ENCODE results near the gene ZNF608. TPM values are rescaled to one million over a fixed set of nuclear protein-coding genes. Genes with fewer than 3 reads are reported as not detected.

ZNF608 gene, protein sequence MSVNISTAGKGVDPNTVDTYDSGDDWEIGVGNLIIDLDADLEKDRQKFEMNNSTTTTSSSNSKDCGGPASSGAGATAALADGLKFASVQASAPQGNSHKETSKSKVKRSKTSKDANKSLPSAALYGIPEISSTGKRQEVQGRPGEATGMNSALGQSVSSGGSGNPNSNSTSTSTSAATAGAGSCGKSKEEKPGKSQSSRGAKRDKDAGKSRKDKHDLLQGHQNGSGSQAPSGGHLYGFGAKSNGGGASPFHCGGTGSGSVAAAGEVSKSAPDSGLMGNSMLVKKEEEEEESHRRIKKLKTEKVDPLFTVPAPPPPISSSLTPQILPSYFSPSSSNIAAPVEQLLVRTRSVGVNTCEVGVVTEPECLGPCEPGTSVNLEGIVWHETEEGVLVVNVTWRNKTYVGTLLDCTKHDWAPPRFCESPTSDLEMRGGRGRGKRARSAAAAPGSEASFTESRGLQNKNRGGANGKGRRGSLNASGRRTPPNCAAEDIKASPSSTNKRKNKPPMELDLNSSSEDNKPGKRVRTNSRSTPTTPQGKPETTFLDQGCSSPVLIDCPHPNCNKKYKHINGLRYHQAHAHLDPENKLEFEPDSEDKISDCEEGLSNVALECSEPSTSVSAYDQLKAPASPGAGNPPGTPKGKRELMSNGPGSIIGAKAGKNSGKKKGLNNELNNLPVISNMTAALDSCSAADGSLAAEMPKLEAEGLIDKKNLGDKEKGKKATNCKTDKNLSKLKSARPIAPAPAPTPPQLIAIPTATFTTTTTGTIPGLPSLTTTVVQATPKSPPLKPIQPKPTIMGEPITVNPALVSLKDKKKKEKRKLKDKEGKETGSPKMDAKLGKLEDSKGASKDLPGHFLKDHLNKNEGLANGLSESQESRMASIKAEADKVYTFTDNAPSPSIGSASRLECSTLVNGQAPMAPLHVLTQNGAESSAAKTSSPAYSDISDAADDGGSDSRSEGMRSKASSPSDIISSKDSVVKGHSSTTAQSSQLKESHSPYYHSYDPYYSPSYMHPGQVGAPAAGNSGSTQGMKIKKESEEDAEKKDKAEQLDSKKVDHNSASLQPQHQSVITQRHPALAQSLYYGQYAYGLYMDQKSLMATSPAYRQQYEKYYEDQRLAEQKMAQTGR (N-terminal part only)
- 10 to 100 TPM; 17.5 to 30.4 (median 24.2) TPM for polyA plus RNA-seq (ENCODE audit: insufficient read length in 10 of 10)
- long read RNA-seq, donor 1, partial matches to known transcripts: 0 of 1 reads
- long read RNA-seq, donor 1, other reads (novel, unspliced or antisense): 0 of 1 reads
- long read RNA-seq, donor 2: 0 reads
- long read RNA-seq, donor 3: 0 reads
- long read RNA-seq, donor 4, partial matches to known transcripts: 0 of 1 reads
- long read RNA-seq, donor 4, other reads (novel, unspliced or antisense): 0 of 1 reads
- long read RNA-seq, donor 5, partial matches to known transcripts: 0 of 1 reads
- long read RNA-seq, donor 5, other reads (novel, unspliced or antisense): 0 of 1 reads
- long read RNA-seq, donor 6, partial matches to known transcripts: 9 of 11 reads
- long read RNA-seq, donor 6, other reads (novel, unspliced or antisense): 0 of 11 reads
- long read RNA-seq, donor 7, partial matches to known transcripts: 5 of 5 reads
- long read RNA-seq, donor 7, other reads (novel, unspliced or antisense): 0 of 5 reads
- long read RNA-seq, donor 8, partial matches to known transcripts: 0 of 1 reads
- long read RNA-seq, donor 8, other reads (novel, unspliced or antisense): 0 of 1 reads
- long read RNA-seq, donor 9: 0 reads

DNA sequence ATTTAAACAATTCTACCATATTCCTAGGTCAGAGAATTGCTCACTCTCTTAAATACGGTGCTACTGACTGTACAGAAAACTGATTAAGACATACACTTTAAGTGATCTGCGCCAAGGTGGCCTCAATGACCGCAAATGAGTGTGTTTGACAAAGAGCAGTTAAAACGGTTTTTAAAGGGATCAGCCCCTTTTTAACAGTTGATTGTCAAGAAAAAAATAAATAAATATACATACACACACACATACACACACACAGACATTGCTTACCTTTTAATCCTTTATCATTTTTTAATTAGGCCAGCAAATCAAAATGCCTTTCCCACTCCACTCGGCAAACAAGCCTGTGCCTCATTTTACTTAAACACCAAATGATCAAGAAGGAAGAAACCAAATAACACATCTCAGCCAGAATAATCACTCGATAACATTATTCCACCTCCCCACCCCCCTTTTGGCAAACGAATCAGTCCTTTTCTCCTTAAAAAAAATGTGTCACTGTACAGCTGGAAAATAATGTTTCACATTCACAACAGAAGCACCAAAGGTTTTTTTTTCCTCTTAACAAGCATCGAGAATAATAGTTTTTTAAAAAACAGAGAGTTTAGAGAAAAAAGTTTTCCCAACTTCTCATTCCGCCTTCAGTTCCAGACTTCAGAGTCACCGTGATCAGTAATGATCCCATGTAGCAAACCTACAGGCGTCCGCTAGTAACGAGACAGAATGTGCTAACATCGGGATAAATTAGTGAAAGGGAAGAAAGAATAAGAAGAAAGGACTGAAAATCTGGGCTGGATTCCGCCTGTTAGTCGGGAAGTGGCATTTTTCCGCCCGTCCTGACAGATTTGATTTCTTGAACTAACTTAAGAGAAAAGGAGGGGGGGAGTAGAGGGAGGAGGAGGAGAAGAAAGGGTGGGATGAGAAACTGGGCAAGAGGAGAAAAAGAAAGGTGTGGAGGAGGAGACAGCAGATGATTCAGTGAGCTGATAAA lies at the start of gene ZNF608:
Gene ZNF608, minus strand, starts transcription at position 712 of the 988 bp plus-strand sequence. CDS start 1,650 bp downstream, outside the sequence.
- peak; percentile 77 to 92 (median 81) for DNase-seq

DNA sequence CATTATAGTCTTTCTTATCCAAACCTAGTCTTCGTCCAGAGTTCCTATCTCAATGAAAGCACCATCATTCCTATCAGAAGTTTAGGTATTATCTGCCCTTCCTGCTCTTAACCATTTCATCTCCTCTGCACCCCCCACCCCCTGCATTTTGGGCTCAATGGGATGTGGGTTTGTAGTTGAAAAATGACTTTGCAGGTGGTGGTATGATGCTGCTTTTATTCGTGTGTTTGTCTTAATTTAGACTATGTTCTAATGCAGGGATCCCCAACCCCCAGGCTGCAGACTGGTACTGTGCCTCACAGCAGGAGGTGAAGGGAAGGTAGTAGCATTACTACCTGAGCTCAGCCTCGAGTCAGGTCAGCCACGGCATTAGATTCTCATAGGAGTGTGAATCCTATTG lies 49.4 kb upstream of the ZNF608 start:
- no peak for DNase-seq

DNA sequence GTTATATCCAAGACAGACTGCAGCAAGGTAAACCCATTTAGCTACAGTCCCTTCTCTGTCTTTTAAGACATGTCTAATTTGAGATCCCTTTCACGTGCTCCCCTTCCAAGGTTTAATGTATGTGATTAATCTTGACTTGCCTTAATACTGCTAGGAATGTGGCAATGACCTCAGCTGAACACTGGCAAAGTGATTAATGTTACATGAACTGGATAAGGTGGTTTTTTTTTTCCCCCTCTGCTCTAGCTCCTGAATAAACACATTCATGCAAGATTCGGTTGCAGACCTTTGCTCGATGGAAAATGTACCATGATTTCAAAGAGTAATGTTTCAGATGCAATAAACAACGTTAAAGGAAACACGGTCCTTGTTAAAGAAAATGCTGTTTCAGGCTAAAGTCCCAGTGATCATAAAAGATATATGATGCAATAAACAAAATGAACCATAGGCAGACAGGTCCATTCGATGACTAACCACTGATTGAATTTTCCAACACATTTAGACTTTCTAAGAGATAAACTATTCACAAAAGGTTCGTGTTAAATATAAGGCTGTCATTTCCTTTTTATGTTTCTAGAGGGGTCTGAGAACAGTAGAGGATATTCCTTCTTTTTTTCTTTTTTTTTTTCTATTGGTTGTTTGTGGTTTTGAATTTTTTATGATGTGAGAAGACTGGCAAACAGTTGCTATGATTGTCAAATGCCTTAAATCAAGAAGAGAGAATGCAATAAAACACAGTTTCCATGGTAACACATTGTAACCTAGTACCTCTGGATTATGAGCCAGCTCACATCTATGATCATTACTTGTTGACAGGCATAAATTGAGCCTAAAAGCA lies 44.7 kb upstream of the ZNF608 start:
- peak in 2 of 3 donors; percentile 21 to 27 for DNase-seq

DNA sequence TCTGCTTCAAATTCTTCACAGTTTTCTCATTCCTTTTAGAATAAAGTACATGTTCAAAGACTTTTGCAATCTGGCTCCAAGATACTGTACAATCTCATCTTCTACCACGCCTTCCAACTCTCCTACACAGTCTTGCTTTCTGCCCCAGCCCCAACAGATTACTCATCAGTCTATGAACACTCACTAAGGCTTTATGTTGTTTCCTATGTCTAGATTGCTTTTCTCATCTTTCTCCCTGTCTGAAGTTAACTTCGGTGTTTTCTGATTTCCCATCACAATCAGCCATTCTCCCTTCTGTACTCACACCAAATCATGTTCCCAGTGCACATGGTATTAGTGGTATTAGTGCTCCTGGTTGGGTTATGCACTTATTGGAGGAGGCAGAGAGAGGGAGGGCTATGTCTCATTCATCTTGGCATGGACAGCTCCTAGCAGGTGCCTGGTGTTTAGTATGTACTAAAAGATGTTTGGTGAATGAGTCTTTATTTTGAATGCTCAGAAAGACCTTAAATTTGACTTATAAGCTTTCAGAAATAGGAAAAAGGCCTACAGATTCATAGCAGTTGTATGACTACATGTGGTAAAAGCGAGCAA lies 44.0 kb upstream of the ZNF608 start:
- peak in 1 of 3 donors; percentile 12 for DNase-seq

DNA sequence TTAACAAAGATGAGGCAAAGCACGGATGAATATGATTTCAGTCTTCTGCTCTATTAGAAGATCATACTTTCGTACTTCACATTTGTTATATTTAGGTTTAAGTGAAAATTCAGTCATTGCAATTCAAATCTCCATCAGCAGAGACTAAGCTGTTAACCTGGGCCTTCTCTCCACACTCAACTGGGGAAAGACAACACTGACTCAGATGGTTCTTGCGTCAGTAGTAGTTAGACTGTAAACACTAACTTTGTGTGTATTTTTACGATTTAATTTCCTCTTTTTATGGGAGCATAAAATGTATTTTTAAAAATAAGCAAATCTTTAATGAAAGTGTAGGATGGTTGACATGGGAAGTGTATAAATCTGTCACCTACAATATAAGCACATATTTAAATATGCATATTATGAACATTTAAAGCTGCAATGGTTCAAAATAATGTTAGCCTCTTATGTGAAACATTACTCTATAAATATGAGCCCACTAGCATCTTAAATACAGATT lies 42.7 kb upstream of the ZNF608 start:
- no peak for DNase-seq

DNA sequence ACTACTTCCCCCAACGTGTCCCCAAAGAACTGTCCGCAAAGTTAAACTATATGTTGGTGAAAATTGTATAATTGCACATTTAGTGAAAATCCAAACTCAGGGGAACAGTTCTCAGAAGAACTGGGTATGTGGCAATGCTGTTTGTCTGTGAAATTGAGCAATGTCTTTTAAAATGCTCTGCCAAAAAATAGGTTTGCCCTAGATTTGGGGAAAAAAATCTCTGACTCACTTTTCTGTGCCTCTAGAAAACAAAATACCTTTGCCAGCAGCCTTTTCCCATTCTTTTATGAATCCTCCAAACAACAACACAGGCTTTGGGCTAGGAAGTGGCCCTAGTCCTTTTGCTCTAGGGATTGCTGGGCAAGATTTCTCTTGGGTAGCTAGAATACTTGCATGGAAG lies 37.4 kb upstream of the ZNF608 start:
- DNase-seq: no peak

DNA sequence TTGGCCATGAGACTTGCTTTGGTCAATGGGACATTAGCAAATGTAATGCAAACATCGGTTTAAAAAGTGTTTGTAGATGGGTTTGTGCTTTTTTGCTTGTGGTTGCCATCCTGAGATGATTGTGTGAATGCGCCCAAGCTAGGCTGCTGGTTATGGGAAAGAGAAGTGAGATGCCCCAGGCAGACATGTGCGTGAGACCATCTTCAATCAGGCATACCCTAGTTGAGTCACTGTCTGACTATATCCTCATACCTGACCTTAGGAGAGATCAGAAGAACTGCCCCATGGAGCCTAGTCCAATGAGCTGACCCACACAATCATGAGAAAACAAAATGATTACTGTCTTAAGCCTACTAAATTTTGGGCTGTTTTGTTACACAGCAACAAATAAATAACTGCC lies 36.8 kb upstream of the ZNF608 start:
- DNase-seq: no peak

DNA sequence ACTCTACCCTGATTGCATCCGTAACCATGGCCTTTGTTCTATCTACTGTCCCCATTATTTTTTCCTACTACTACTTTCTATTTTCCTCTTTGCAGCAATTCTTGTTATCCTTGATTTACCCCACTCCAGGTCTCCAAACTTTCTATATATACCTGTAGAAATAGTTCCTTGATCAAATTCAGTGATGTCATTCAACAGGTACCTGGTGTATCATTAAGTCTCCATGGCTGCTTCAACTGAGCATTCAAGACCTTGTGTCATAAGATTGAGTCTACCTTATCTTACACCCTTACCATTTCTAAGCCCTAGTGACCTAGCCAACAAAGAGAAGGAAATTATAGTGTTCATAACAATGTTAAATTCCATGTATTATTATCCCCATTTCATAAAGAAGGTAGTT lies 35.8 kb upstream of the ZNF608 start:
- no peak for DNase-seq

DNA sequence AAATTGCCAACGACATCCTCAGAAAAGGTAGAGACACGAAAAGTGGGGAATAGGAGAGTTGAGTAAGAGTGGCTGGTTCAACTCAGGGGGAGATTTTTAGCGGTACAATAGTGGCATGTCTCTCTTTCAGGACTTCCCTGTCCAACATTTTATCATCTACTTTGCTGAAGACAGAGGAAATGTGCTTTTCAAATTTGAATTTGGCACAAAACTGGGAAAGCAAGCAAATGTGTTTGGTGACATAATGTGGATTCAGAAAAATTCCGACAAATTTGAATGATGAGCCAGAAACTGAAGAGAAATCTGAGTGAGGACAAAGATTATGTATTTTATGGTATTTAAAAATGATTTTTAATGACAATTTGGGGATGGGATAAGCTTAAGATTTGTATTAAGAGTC lies 33.6 kb upstream of the ZNF608 start:
- no peak for DNase-seq

DNA sequence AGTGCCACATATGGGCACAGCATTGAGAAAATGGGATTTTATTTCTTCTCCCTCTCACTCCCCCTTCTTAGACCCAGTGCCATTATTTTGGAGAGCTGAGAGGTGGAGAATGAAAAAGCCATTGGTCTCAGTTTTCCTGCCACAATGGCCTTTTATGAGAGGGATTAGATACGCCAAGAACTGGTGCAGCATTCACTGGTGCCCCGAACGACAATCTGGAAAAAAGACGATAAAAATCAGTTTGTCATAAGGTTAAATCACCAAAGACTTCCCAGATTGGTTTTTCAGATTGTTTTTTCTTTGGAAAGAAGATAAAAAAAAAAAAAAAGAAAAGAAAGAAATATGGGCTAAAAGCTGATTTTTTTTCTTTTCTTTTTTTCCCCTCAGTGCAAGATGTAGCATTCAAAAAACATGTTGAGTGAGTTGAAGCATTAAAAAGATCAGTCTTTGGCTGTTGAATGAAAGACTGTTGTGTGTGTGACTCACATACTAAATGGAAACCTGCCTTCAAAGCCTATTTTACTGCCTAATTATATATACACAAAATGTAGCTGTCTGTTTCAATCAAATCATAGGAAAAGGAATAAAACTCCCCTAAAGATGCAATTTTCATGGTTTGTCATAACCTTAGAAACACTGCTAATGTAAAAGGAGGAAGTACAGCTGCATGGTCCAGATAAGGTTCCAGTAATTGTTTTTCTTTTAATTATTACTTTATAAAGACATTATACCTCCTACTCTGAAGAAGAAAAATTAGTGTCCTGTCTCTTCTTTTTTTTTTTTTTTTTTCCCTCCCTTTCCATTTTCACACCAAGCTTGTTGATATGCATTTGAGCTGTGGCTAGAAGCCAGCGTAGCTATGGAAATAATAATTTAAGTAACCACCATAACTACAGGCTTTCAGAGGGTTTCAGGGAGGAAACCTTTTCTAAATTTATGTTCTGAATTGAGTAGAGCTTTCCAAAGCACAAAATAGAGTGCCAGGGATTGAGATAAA lies 27.2 kb upstream of the ZNF608 start:
- DNase-seq: peak; percentile 60 to 85 (median 61)

DNA sequence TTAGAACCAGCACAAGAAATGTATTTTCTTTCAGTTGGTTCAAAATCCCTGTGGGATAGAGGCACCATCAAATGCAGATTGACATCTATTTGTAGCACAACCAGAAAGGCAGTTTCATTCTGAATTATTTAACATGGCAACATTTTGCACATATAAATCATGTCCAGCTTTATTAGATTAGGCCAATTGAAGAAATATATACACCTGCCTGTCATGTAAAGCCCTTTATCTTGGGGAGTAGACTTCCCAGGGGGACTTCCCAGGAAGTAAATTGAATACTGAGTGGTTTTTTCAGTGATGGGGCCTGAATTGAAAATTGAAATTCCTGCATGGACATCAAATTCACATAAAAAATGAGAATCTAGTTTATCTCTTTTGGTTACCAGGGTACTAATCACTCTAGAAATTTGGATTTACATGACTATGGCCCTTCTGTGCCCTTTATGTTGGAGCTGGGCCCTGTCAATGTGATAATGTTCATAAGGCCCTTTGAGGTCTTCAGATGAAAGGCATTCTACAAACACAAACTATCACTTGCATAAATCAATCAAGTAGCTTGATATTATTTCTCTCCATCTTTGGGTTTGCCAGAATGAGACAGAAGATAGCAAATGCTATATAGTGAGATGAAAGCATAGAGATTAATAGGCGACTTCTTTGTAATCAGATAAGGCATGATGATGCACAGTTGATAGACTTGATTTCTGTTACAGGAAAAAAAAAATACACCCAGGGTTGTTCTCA lies 26.2 kb upstream of the ZNF608 start:
- no peak for DNase-seq

DNA sequence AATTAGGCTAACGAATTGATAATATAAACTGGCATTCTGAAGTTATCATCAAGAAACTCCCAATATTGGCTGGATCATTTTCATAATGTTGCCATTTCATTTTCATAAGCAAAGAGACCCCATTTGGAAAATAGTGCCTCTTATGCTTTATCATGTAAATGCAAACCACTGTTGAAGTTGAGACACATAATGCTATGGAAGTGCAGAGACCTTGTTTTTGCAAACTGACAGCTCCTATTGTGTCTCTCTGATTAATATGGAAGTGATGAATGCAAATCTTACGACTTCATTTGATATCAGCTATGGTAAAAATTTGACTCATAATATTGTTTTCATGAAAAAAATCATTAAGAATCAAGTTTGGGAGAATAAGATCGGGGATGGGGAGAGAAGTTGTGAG lies 25.3 kb upstream of the ZNF608 start:
- no peak for DNase-seq

DNA sequence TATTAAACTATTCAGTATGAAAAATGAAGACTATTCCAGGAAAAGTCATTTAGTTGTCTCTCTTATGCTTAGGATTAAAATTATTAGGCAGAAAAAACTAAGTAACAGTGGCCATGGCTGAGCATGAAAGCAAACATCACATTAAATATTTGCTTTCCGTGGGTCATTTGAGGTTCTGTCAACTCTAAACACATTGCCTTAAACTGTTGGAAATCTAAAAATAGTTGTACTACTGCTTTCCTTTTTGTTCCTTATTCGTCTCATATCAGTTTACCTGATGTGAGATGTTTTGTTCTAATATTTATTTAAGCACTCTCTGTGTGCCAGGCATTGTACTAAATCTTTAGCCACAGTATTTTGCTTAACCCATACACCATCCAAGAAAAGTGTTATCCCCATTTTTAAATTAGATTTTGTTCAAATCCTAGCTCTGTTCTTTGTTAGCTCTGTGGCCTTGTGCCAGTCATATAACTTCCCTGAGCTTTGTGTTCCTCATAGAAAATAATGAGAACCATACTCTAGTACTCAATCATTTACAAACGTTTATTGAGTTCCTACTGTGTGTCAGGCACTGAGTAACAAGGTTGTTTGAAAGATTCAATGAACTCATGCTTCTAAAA lies 18.7 kb upstream of the ZNF608 start:
- no peak for DNase-seq

DNA sequence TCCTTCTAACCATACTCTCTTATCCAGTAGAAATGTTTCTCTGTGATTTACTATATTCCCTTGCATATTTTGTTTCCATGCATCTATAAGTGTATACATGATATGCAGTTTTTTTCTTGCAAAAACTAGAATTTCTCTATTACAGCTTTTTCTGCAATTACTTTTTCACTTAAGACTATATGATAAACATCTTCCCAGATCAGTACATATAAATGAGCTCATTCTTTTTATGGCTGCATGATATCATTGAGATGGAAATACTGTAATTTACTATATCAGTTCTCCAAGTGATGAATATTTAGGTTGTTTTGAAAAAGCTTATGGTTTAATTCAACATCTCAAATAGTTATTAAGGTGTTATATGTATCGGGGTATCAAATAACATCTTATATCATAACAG lies 18.1 kb upstream of the ZNF608 start:
- no peak for DNase-seq

DNA sequence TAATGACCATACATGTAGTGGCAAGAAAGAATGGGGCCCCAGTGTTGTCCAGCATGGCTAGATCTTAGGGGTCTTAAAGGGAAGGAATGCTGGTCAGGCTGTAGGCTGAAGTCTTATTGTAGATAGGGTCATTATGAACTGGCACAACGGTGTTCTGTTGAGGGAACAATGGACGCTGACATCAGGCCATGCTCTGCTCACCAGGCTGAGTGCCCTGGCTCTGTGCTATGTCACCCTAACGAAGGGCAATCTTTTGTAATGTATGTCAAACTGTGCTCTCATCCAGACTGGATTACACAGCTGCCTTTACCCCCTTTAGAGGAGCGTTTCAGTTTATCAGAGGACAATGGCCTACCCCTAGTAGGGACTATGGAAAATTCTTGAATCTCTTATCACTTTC lies 14.6 kb upstream of the ZNF608 start:
- no peak for DNase-seq

DNA sequence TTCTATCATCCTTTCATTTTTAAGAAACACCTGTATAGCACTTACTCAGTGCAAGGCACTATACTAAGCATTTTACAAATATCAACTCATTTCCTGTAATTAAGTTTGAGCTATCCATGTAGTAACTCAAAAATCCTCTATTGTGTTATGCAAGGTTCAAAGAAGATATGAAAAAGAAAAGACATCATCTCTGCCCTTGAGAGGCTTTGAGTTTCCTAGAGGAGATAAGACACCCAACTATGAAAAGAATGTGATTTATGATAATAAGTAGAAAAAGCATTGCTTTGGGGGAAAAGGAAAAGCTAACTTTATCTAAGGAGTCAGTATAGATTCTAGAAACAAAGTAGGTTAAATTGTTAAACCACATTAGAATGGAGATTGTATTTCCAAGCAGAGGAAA lies 14.2 kb upstream of the ZNF608 start:
- DNase-seq: no peak

Measured in muscle of back (tissue), 13 donors.